ENCODE measurements around the gene PER2.

PER2 gene

DNA sequence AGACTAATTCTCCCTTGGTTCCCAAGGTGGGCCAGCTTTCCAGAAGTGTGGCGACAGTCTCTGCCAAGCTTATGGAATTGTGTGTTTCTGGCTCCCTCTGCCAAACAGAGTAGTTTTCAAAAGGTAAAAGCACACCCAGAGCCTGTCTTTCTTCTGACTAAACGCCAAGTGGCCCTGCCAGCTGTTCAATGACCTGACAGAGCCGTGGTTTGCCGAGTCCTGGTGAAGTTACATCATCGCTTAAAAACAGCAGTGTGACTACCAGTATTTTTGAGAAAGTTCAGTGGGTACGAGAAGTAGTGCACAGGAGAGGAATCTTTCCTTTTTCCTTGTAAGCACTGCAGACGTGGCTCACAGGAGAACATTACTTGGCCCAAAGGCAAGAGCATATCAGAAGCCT, 1.9 kb downstream of the PER2 start:
- no peak for DNase-seq (ENCODE audit: low read depth)

DNA sequence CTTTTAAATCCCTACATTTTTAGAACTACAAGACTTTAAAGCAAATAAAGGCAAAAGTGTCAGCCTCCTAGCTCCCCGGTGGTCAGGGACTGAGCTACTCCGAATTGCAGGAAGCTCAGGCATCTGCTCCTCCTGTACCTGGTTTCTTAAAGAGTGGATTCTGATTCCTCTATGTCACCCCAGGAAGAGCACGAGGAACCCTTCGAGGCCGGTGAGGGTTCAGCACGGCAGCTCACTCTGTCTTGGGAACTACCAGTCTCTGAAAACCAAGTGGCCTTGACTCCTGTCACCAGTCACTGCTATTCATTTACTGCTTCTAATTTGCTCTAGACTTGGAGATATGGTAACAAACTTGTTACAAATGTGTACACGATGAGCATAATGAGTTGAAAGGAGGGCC, 2.3 kb downstream of the PER2 start:
- no peak overlapping the region for H3K4me3 ChIP-seq (ENCODE audit: low read depth, low read length)
- no peak for DNase-seq (ENCODE audit: low read depth)
- TF ChIP-seq, protein P1, sequence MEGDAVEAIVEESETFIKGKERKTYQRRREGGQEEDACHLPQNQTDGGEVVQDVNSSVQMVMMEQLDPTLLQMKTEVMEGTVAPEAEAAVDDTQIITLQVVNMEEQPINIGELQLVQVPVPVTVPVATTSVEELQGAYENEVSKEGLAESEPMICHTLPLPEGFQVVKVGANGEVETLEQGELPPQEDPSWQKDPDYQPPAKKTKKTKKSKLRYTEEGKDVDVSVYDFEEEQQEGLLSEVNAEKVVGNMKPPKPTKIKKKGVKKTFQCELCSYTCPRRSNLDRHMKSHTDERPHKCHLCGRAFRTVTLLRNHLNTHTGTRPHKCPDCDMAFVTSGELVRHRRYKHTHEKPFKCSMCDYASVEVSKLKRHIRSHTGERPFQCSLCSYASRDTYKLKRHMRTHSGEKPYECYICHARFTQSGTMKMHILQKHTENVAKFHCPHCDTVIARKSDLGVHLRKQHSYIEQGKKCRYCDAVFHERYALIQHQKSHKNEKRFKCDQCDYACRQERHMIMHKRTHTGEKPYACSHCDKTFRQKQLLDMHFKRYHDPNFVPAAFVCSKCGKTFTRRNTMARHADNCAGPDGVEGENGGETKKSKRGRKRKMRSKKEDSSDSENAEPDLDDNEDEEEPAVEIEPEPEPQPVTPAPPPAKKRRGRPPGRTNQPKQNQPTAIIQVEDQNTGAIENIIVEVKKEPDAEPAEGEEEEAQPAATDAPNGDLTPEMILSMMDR (IDR thresholded peaks at IDR 0.05; ENCODE audit: low read depth, low read length, missing control alignments), result no peak

More for the DNA sequence above, 1.9 kb downstream of the PER2 start:
- H3K4me3 ChIP-seq (ENCODE audit: low read depth, low read length), result no peak overlapping the region
- TF ChIP-seq, protein P1 (IDR thresholded peaks at IDR 0.05; ENCODE audit: low read depth, low read length, missing control alignments), result no peak

DNA sequence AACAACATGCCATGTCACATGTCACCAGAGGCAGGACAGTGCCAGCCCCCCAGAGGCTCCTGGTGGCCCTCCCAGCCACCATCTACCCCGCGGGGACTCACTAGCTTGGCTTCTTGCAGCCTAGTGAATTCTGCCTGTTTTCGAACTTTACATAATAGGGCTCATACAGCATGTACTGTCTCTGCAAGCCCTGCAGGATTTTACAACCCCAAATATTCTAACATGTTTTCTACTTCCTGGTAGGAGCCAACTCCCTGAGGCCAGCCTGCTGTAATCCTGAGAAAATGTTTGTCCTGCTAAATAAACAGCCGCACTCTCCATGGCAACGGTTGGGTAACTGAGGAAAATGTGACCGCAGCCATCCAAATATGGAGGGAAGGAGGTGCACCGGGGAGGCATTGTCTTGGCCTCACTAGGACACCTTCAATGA, 2.7 kb downstream of the PER2 start:
- TF ChIP-seq, protein P1 (IDR thresholded peaks at IDR 0.05; ENCODE audit: low read depth, low read length, missing control alignments), result no peak
- DNase-seq (ENCODE audit: low read depth), result no peak
- no peak overlapping the region for H3K4me3 ChIP-seq (ENCODE audit: low read depth, low read length)

DNA sequence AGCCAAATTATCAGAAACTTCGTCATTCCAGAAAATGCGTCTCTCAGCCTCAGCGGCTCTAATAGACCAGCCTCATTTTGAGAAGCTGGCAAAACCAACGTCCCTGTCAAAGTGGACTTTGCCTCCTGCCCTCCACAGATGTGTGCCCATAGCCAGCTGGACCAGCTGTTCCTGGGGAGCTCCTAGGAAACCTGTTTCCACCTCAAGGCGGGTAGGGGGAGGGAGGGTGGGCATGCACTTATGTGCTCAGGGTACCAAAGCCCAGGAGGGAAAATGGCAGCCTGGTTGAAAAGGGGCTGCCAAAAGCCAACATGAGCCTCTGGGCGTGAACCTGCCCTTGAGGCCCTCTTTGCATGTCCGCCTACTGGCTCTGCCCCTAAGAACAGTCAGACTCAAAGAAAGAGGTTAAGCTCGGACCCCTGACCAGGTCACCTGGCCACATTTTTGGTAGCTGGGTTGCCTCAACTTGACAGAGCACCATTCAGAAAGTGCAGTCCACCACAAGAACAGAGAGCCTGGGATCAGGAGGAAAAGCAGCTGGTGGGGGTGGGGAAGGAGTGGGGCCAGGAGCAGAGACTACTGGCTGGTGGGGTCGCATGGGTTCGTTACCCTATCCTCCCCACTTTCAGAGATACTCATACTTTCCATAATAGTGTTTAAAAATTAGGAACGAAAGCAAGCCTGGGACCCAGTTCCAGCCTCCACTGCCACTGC, 3.5 kb downstream of the PER2 start:
- TF ChIP-seq, protein P1 (IDR thresholded peaks at IDR 0.05; ENCODE audit: low read depth, low read length, missing control alignments), result no peak

DNA sequence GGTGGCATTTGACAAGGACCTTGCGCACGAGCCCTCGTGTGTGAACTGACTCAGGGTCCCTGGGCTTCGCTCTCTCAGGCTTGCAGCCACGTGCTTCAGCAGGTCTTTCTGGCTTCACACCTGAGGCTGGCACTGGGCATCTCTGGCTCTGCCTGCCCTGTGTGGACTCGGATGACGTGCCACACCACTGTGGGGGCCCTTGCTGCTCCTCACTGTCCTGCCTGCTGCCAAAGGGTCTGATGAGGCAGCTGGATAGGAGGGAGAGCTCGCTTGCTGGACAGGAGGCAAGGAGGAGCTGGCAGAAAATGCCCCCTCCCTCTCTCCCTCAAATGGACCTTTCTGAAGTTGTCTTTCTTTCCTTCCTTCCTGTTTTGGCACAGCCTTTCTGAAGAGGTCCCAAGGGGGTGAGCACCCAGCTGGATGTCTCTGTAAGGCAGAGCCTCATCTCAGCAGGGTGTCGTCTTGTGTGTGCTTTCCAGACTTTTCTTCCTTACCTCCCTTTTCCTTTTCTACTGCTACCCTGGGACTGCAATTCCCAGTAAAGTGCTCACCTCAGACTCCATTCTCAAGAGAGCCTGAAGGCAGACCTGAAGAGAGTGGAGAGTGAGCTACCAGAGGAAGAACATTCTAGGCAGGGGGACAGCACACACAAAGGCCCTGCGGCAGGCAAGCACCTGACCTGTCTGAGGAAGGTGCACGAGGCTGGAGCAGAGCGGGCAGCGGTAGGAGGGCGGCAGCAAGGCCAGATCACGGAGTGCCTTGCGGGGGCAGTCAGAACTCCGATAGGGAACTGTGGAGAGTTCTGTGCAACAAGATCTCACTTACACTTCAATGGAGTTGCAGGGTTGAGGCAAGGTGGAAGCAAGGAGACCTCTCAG, 5.3 kb downstream of the PER2 start:
- TF ChIP-seq, protein P1 (IDR thresholded peaks at IDR 0.05; ENCODE audit: low read depth, low read length, missing control alignments), result no peak
- DNase-seq (ENCODE audit: low read depth), result no peak
- H3K4me3 ChIP-seq (ENCODE audit: low read depth, low read length), result no peak overlapping the region

More for the DNA sequence above, 3.5 kb downstream of the PER2 start:
- H3K4me3 ChIP-seq (ENCODE audit: low read depth, low read length), result no peak overlapping the region
- DNase-seq (ENCODE audit: low read depth), result no peak

DNA sequence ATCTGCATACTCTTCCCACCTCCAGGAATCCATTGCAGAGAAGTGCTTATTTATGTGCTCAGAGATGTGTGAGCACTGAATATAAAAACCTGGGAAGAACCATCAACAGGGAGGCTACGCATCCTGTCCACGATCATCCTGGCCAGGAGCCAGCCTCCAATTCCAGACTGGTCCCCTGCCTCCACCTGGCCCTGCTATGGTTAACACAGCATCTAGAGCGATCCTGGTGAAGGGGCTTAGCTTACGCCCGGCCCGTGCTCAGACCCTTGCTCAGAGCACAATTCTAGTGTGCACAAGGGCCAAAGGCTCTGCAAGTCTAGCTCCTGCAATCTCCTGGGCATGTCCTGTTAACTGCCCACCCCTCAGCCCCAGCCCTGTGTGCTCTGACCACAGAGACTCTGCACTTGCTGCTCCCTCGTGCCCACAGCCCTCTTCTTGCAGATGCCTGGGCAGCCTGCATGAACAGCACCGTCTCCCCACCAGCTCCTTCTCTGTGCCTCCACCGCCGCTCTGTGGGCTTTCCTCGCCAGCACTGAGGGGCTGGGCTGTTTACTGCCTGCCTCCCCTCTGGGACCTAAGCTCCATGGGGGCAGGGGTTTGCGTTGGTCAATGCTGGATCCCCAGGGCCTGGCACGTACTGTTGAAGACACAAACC, 6.5 kb downstream of the PER2 start:
- TF ChIP-seq, protein P1 (IDR thresholded peaks at IDR 0.05; ENCODE audit: low read depth, low read length, missing control alignments), result no peak
- DNase-seq (ENCODE audit: low read depth), result no peak
- H3K4me3 ChIP-seq (ENCODE audit: low read depth, low read length), result no peak overlapping the region

Measured in GM12864 (cell line).